Fibroblast of lung (primary cell): Measurements from ENCODE around the gene SLC16A2.

Experiments used
- CTCF ChIP-seq, 2 donors: IDR thresholded peaks in 1 of 2; conservative IDR thresholded peaks in 1 of 2; 1 replicate in 1 of 2; 2 replicates in 1 of 2; pipeline ENCODE4 v1.5.1; 2011 to 2012; ENCODE audit warnings: low read length in 2 of 2, control low read depth in 1 of 2, inconsistent platforms in 1 of 2, low read depth in 1 of 2, mild to moderate bottlenecking in 1 of 2
- EZH2 ChIP-seq: IDR thresholded peaks from 2 replicates; pipeline ENCODE4 v1.5.1; 2012; ENCODE audit warnings: low read length, control low read depth, mild to moderate bottlenecking; ENCODE audit errors: missing control alignments

GRCh38 chrX:74527350-74527749, 106.1 kb downstream of the SLC16A2 start:
- TF ChIP-seq CTCF (conservative IDR thresholded peaks at IDR 0.05 in 1 of 2, IDR thresholded peaks at IDR 0.05 in 1 of 2; ENCODE audit: low read depth in 1 of 2, low read length in 2 of 2) = no peak
- TF ChIP-seq EZH2 = no peak
